OCI-LY7 (cell line): ENCODE measurements around the gene P2RY8.

Experiments used
- EZH2phosphoT487 ChIP-seq: fragments of 200-600 bp; sonication (generic); IDR thresholded peaks from 2 replicates; pipeline ENCODE4 v1.6.1; 2018; ENCODE audit warnings: low read depth, borderline replicate concordance, mild to moderate bottlenecking, mixed run types, antibody characterized with exemption, low read length, moderate library complexity, mixed read lengths
- TF ChIP-seq, protein P1 (sequence below): fragments of 200-600 bp; sonication (generic); conservative IDR thresholded peaks from 2 replicates; pipeline ENCODE4 v1.5.1; 2014; ENCODE audit warnings: mild to moderate bottlenecking, antibody characterized with exemption, low read length, moderate library complexity, mixed read lengths

- TF ChIP-seq EZH2phosphoT487: no peak
- TF ChIP-seq, protein P1, sequence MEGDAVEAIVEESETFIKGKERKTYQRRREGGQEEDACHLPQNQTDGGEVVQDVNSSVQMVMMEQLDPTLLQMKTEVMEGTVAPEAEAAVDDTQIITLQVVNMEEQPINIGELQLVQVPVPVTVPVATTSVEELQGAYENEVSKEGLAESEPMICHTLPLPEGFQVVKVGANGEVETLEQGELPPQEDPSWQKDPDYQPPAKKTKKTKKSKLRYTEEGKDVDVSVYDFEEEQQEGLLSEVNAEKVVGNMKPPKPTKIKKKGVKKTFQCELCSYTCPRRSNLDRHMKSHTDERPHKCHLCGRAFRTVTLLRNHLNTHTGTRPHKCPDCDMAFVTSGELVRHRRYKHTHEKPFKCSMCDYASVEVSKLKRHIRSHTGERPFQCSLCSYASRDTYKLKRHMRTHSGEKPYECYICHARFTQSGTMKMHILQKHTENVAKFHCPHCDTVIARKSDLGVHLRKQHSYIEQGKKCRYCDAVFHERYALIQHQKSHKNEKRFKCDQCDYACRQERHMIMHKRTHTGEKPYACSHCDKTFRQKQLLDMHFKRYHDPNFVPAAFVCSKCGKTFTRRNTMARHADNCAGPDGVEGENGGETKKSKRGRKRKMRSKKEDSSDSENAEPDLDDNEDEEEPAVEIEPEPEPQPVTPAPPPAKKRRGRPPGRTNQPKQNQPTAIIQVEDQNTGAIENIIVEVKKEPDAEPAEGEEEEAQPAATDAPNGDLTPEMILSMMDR: no peak
Measured at GRCh38 chrX:1488141-1488540, 48.8 kb downstream of the P2RY8 start.
